K562 (cell line): ENCODE data around the gene GCK. TPM values are rescaled to one million over a fixed set of nuclear protein-coding genes. Genes with fewer than 3 reads are reported as not detected.

Experiments
- ATAC-seq: fragments of 200-7000 bp; cut with Tn5 transposase; 3 replicates; pipeline ENCODE4 v1.9.1; 2020; ENCODE audit warnings: moderate library complexity
- BruUV-seq: library from RNA; stranded (reverse); fragments of 400-500 nt; replicated peaks from 2 replicates; lab custom pipeline; 2021; lab: Mats Ljungman, UMichigan
- CTCF ChIA-PET: fragments of 300-600 bp; formaldehyde crosslinking; extraction: SDS; loops from one replicate; lab custom pipeline; 2021; ENCODE audit warnings: low intra/inter-chr PET ratio; lab: Yijun Ruan, JAX
- POLR2A ChIA-PET: fragments of 300-600, 350-650 bp; sonication (Branson Sonifier 250); formaldehyde crosslinking; extraction: SDS; loops from one replicate; lab custom pipeline; 2021; ENCODE audit warnings: antibody characterized with exemption, inconsistent platforms; lab: Yijun Ruan, JAX
- DNase-seq, 4 experiments: peaks; one replicate each; pipeline versions ENCODE4 v3.0.0 to v3.0.0-alpha.2; 2011 to 2018; ENCODE audit warnings: low spot score in 3 of 4, mixed read lengths in 3 of 4; ENCODE audit errors: extremely low read depth in 1 of 4
- FAIRE-seq: peaks from 2 replicates; lab custom pipeline; 2011; peaks lifted over from hg19 to GRCh38; lab: Jason Lieb, UNC
- H2AFZ ChIP-seq: 2 replicates; pipeline ENCODE4 v1.6.0; 2011; ENCODE audit warnings: low read depth, low read length, control low read depth, inconsistent platforms
- H3K27ac ChIP-seq: fragments of 200-600 bp; 3 replicates; pipeline ENCODE4 v1.8.0; 2011; ENCODE audit warnings: low read depth, mild to moderate bottlenecking, control low read depth, inconsistent platforms, low read length, moderate library complexity, mixed read lengths; ENCODE audit errors: extremely low read depth
- H3K27me3 ChIP-seq, 2 experiments: fragments of 300-600 bp in 1 of 2; 2 replicates in 1 of 2; 3 replicates in 1 of 2; pipeline versions ENCODE4 v1.6.0 to v1.8.0; 2011; ENCODE audit warnings: inconsistent platforms in 2 of 2, low read length in 2 of 2, mild to moderate bottlenecking in 1 of 2, mixed read lengths in 1 of 2, moderate library complexity in 1 of 2; ENCODE audit not compliant: control insufficient read depth in 2 of 2, insufficient read depth in 2 of 2
- H3K36me3 ChIP-seq: fragments of 300-600 bp; 3 replicates; pipeline ENCODE4 v1.8.0; 2011; ENCODE audit warnings: mild to moderate bottlenecking, low read length, inconsistent platforms; ENCODE audit not compliant: control insufficient read depth, insufficient read depth
- H3K4me1 ChIP-seq, 2 experiments: fragments of 200-600 bp in 1 of 2; replicated peaks in 1 of 2; 2 replicates in 1 of 2; 3 replicates in 1 of 2; pipeline versions ENCODE4 v1.5.1 to v1.8.0; 2011; ENCODE audit warnings: inconsistent platforms in 2 of 2, low read length in 2 of 2, mild to moderate bottlenecking in 1 of 2, mixed read lengths in 1 of 2, moderate library complexity in 1 of 2; ENCODE audit not compliant: control insufficient read depth in 2 of 2, insufficient read depth in 2 of 2
- H3K4me2 ChIP-seq: 2 replicates; pipeline ENCODE4 v1.6.1; 2011; ENCODE audit warnings: low read length, control low read depth, inconsistent platforms, mixed read lengths; ENCODE audit not compliant: insufficient read depth
- H3K4me3 ChIP-seq: fragments of 200-600 bp; sonication (generic), shearing (Covaris generic); 2 replicates; pipeline ENCODE4 v1.5.1; 2016; ENCODE audit warnings: control low read depth, inconsistent platforms
- H3K79me2 ChIP-seq: fragments of 200-600 bp; 3 replicates; pipeline ENCODE4 v1.8.0; 2011; ENCODE audit warnings: low read length, inconsistent platforms; ENCODE audit not compliant: control insufficient read depth, insufficient read depth
- H3K9ac ChIP-seq, 2 experiments: 2 replicates each; pipeline versions ENCODE4 v1.6.0 to v1.6.1; 2011; ENCODE audit warnings: low read depth in 2 of 2, low read length in 2 of 2, control low read depth in 1 of 2, inconsistent platforms in 1 of 2, mild to moderate bottlenecking in 1 of 2, mixed read lengths in 1 of 2; ENCODE audit not compliant: insufficient read depth in 1 of 2
- H3K9me1 ChIP-seq: one replicate; pipeline ENCODE4 v1.6.0; 2011; ENCODE audit warnings: inconsistent platforms, mild to moderate bottlenecking, low read length, moderate library complexity; ENCODE audit not compliant: control insufficient read depth, insufficient read depth
- H3K9me3 ChIP-seq: replicated peaks from 2 replicates; pipeline ENCODE4 v1.5.1; 2011; ENCODE audit warnings: low read depth, low read length, inconsistent platforms; ENCODE audit not compliant: control insufficient read depth, insufficient read depth
- H4K20me1 ChIP-seq: replicated peaks from 2 replicates; pipeline ENCODE4 v1.6.1; 2011; ENCODE audit warnings: low read length, inconsistent platforms, mixed read lengths; ENCODE audit not compliant: control insufficient read depth, insufficient read depth
- ELF2 ChIP-seq: fragments of 250-450 bp; sonication (Bioruptor Pico); IDR thresholded peaks from 2 replicates; pipeline ENCODE4 v1.5.0; 2021; ENCODE audit warnings: mild to moderate bottlenecking
- HDGF ChIP-seq: fragments of 450-650 bp; IDR thresholded peaks from 2 replicates; pipeline ENCODE4 v1.6.1; 2016
- KDM4B ChIP-seq, 2 experiments: fragments of 450-650 bp in 1 of 2; sonication (generic) in 1 of 2; IDR thresholded peaks; 2 replicates each; pipeline ENCODE4 v1.6.1; 2016 to 2017; ENCODE audit warnings: borderline replicate concordance in 2 of 2, antibody characterized with exemption in 1 of 2, low read depth in 1 of 2, mild to moderate bottlenecking in 1 of 2
- L3MBTL2 ChIP-seq: fragments of 450-650 bp; IDR thresholded peaks from 2 replicates; pipeline ENCODE4 v1.6.1; 2016; ENCODE audit warnings: mild to moderate bottlenecking, moderate library complexity
- MEF2D ChIP-seq: conservative IDR thresholded peaks from 2 replicates; pipeline ENCODE4 v1.6.1; 2016; ENCODE audit warnings: low read depth, missing genetic modification characterization, missing compliant biosample characterization
- NFATC3 ChIP-seq: fragments of 450-650 bp; IDR thresholded peaks from 2 replicates; pipeline ENCODE4 v1.6.1; 2017; ENCODE audit warnings: mild to moderate bottlenecking
- NUFIP1 ChIP-seq: fragments of 450-650 bp; IDR thresholded peaks from 2 replicates; pipeline ENCODE4 v1.6.1; 2018; ENCODE audit not compliant: partially characterized antibody
- POLR2B ChIP-seq: fragments of 450-650 bp; IDR thresholded peaks from 2 replicates; pipeline ENCODE4 v1.6.1; 2018; ENCODE audit warnings: low read depth; ENCODE audit not compliant: partially characterized antibody
- POLR2H ChIP-seq: IDR thresholded peaks from 2 replicates; pipeline ENCODE4 v1.6.1; 2016; ENCODE audit warnings: missing genetic modification characterization, low read depth, mild to moderate bottlenecking, control low read depth, missing compliant biosample characterization, moderate library complexity
- PRDM10 ChIP-seq: fragments of 450-650 bp; IDR thresholded peaks from 2 replicates; pipeline ENCODE4 v1.6.1; 2018; ENCODE audit not compliant: partially characterized antibody
- TBL1XR1 ChIP-seq, 2 experiments: IDR thresholded peaks; 2 replicates each; pipeline ENCODE4 v1.6.1; 2012; ENCODE audit warnings: improper control_type of control experiment in 2 of 2, low read length in 2 of 2, mild to moderate bottlenecking in 1 of 2
- U2AF2 ChIP-seq: fragments of 200-400 bp; formaldehyde crosslinking; optimal IDR thresholded peaks from 2 replicates; pipeline ENCODE3; 2017; ENCODE audit warnings: low read depth, mild to moderate bottlenecking, low read length
- YBX1 ChIP-seq: fragments of 450-650 bp; IDR thresholded peaks from 2 replicates; pipeline ENCODE4 v1.7.1; 2016; ENCODE audit warnings: mild to moderate bottlenecking
- ZNF12 ChIP-seq: sonication (generic); formaldehyde crosslinking; IDR thresholded peaks from 2 replicates; pipeline ENCODE4 v1.4.0; 2020; ENCODE audit warnings: mild to moderate bottlenecking, missing genetic modification reagents
- WGBS: fragments of 100-300 bp; shearing (Covaris generic); methylation state at CpG from one replicate; pipeline ENCODE4 v1.1.6; 2016; ENCODE audit warnings: low coverage, mixed read lengths; ENCODE audit not compliant: insufficient coverage; ENCODE audit errors: missing lambda C conversion rate; 5-methylcytosine and 5-hydroxymethylcytosine counted together
- in situ Hi-C: fragments of 300-500 bp; cut with MboI; formaldehyde crosslinking; loops from 4 replicates; pipeline ENCODE4 v1.15.0; 2018; ENCODE audit warnings: inconsistent platforms, mixed read lengths
- intact Hi-C: fragments of 100-400 bp; cut with micrococcal nuclease; formaldehyde crosslinking; loops from 2 replicates; pipeline ENCODE4 v1.14.2; 2022
- polyA plus RNA-seq, 8 experiments: library from polyadenylated mRNA; depleted of rRNA in 4 of 8; stranded (reverse) in 5 of 8; unstranded in 3 of 8; fragments of >200 nt; fragmentation: Nextera tagmentation in 2 of 8; fragmentation: Illumina TruSeq in 1 of 8; extraction: Ambion mirVana in 2 of 8; extraction: Trizol in 1 of 8; gene quantifications; 2 replicates each; pipeline versions ENCODE4 v1.2.1 to v1.2.3, GENCODE V29; 2011 to 2014; ENCODE audit warnings: inconsistent platforms in 1 of 8, missing spikeins in 1 of 8
- total RNA-seq, 7 experiments: library from RNA; depleted of rRNA in 6 of 7; stranded (reverse); fragments of >200 nt in 6 of 7; fragmentation: Illumina TruSeq in 2 of 7; extraction: Trizol in 2 of 7; gene quantifications; 2 replicates each; pipeline versions ENCODE4 v1.2.1 to v1.2.3, GENCODE V29; 2011 to 2021; ENCODE audit warnings: low replicate concordance in 1 of 7

The GCK gene
- total and polyA plus RNA-seq, 9 of the 15 experiments (the other 6 are each of a cell fraction or from before 2014, with no cell fraction given) = 0.11 to 0.55 (median 0.16) TPM; not detected in 3

- TF ChIP-seq NFATC3 (no peak), POLR2H (no peak), ELF2 (CRISPR knock-in tag) (no peak), MEF2D (no peak), KDM4B (IDR thresholded peaks at IDR 0.05; ENCODE audit: borderline replicate concordance in 2 of 2, low read depth in 1 of 2) (no peak), NUFIP1 (no peak), YBX1 (no peak), TBL1XR1 (IDR thresholded peaks at IDR 0.05; ENCODE audit: low read length in 2 of 2) (no peak)
Observed at GRCh38 chr7:44157116-44158080, 31.8 kb downstream of the GCK start (continued).

- peaks cover 0 to 24% of the 10 kb centered on the region in 2 experiments; a peak in 3 of 5 replicates for H3K4me1 ChIP-seq
- intact Hi-C loops (no loop called here), in situ Hi-C loops (no loop called here)
- no peak overlapping the region for H3K4me3 ChIP-seq
- H3K9me1 ChIP-seq = no peaks in the 10 kb centered on the region
- H2AFZ ChIP-seq = no peak overlapping the region
- H3K36me3 ChIP-seq = no peaks in the 10 kb centered on the region
- no peaks in the 10 kb centered on the region for H3K79me2 ChIP-seq
- H4K20me1 ChIP-seq = no peaks in the 10 kb centered on the region; the same call in 1 of the 2 replicates
- ChIA-PET CTCF (no interaction called here), POLR2A (interaction anchor here (0.7 to 1.5 kb wide), 2 partner anchors 9 to 33 kb away, joined by 3 to 9 read pairs; partner anchors contain the start of gene GCK)
- ATAC-seq (no peak), DNase-seq (no peak), FAIRE-seq (no peak)
- WGBS = 24% methylated on average over 4 of the region's 4 CpGs
- no peak overlapping the region; a peak in 1 of 4 replicates for H3K9ac ChIP-seq
- H3K27ac ChIP-seq = no peak overlapping the region
- no peaks in the 10 kb centered on the region for H3K27me3 ChIP-seq
- no peak overlapping the region for H3K4me2 ChIP-seq
- BruUV-seq = no TSS peak
- no peak for TF ChIP-seq POLR2B
- TF ChIP-seq ZNF12 (CRISPR knock-in tag) = no peak
- TF ChIP-seq U2AF2 = no peak
- no peak for TF ChIP-seq L3MBTL2
- no peak for TF ChIP-seq HDGF
- no peak for TF ChIP-seq PRDM10
- H3K9me3 ChIP-seq = no peaks in the 10 kb centered on the region
Observed at GRCh38 chr7:44156453-44157010, 32.7 kb downstream of the GCK start.
